Spleen (tissue), 11 donors: Measurements from ENCODE around the gene DNASE1. TPM values are rescaled to one million over a fixed set of nuclear protein-coding genes. Genes with fewer than 3 reads are reported as not detected.
"Not testable (repeated sequence)": the region's sequence is repeated elsewhere in the genome, so short reads cannot be mapped to it uniquely, and the experiment has no call there.

Experiments used
- DNase-seq: peaks from one replicate; pipeline ENCODE4 v3.0.0-alpha.2; 2020
- H3K27ac ChIP-seq, 8 donors: fragments of 200-600 bp; sonication (generic) in 7 of 8; 1 replicate in 4 of 8; 2 replicates in 4 of 8; pipeline versions ENCODE4 v1.5.0 to v1.8.0; 2016 to 2021; ENCODE audit warnings: inconsistent platforms in 4 of 8, mild to moderate bottlenecking in 4 of 8, moderate library complexity in 1 of 8
- H3K27me3 ChIP-seq, 7 donors: fragments of 200-600 bp; sonication (generic) in 6 of 7; replicated peaks in 1 of 7; 1 replicate in 4 of 7; 2 replicates in 3 of 7; pipeline versions ENCODE4 v1.5.0 to v1.8.0; 2016 to 2021; ENCODE audit warnings: inconsistent platforms in 3 of 7, mild to moderate bottlenecking in 1 of 7
- H3K36me3 ChIP-seq, 6 donors: fragments of 200-600 bp; sonication (generic) in 5 of 6; 1 replicate in 4 of 6; 2 replicates in 2 of 6; pipeline versions ENCODE4 v1.5.0 to v1.8.0; 2016 to 2021; ENCODE audit warnings: inconsistent platforms in 2 of 6
- H3K4me1 ChIP-seq, 6 donors: fragments of 200-600 bp; sonication (generic) in 5 of 6; 1 replicate in 3 of 6; 2 replicates in 3 of 6; pipeline versions ENCODE4 v1.5.0 to v1.8.0; 2016 to 2021; ENCODE audit warnings: inconsistent platforms in 3 of 6
- H3K4me3 ChIP-seq, 8 donors: fragments of 200-600 bp; sonication (generic) in 7 of 8; 1 replicate in 4 of 8; 2 replicates in 4 of 8; pipeline versions ENCODE4 v1.5.0 to v1.8.0; 2016 to 2021; ENCODE audit warnings: inconsistent platforms in 4 of 8, mild to moderate bottlenecking in 4 of 8, moderate library complexity in 2 of 8
- H3K9me3 ChIP-seq, 8 donors: fragments of 200-600 bp; sonication (generic) in 7 of 8; 1 replicate in 4 of 8; 2 replicates in 4 of 8; pipeline versions ENCODE4 v1.5.0 to v1.8.0; 2016 to 2021; ENCODE audit warnings: inconsistent platforms in 4 of 8
- POLR2A ChIP-seq, 3 donors: fragments of 450-650 bp; IDR thresholded peaks; one replicate each; pipeline ENCODE4 v1.5.1; 2017; ENCODE audit warnings: antibody characterized with exemption in 3 of 3, mild to moderate bottlenecking in 1 of 3
- POLR2AphosphoS5 ChIP-seq, 3 donors: sonication (generic); formaldehyde crosslinking; IDR thresholded peaks; one replicate each; pipeline ENCODE4 v1.5.1; 2017; ENCODE audit warnings: antibody characterized with exemption in 3 of 3
- WGBS, 5 donors: extraction: QIAGEN DNeasy Blood & Tissue Kit in 3 of 5; methylation state at CpG; one replicate each; pipeline versions ENCODE4 v1.1.5 to v1.1.7; 2013 to 2018; 5-methylcytosine and 5-hydroxymethylcytosine counted together
- intact Hi-C: fragments of 100-400 bp; cut with DNase I; formaldehyde crosslinking; loops from one replicate; pipeline ENCODE4 v1.15.0; 2023; ENCODE audit warnings: low total_unique reads
- polyA plus RNA-seq, 3 donors: library from polyadenylated mRNA; stranded (reverse); fragments of 200-250 nt; gene quantifications; one replicate each; pipeline ENCODE4 v1.2.1, GENCODE V29; 2013
- total RNA-seq, 7 donors: library from RNA; depleted of rRNA in 3 of 7; stranded (reverse); fragments of >200 nt in 3 of 7; fragmentation: NEBNext Ultra II Directional in 4 of 7; extraction: Animal tissue kit (Norgen Biotek cat#: 25700) in 4 of 7; gene quantifications; one replicate each; pipeline versions ENCODE4 v1.1.0 to v1.2.1, GENCODE V29; 2016 to 2021
- TF ChIP-seq, protein P1 (sequence below), 11 experiments: fragments of 200-600 bp in 7 of 11; fragments of 450-650 bp in 4 of 11; sonication (generic) in 4 of 11; IDR thresholded peaks in 8 of 11; conservative IDR thresholded peaks in 3 of 11; 1 replicate in 7 of 11; 2 replicates in 4 of 11; pipeline versions ENCODE4 v1.4.0 to v1.8.0; 2016 to 2021; ENCODE audit warnings: antibody characterized with exemption in 11 of 11, inconsistent platforms in 4 of 11, mild to moderate bottlenecking in 1 of 11
- donor health status: healthy with polysubstance abuse.
- donor health status: DM: no; HTN: no; CAD: no; lungs with moderate emphysema.
- donor health status: DM: no; HTN: no; CAD: no.
- donor health status: Bipolar disorder and iron deficiency.
- donor health status: healthy.
- donor health status: DM: no; HTN: no; CAD: no.
- donor health status: DM: yes; HTN: yes; CAD: no.

DNASE1 gene
- total and polyA plus RNA-seq, 10 donors, result 6.1 to 51.9 (median 24.7) TPM

- TF ChIP-seq POLR2AphosphoS5 (IDR thresholded peaks at IDR 0.05) (no peak), POLR2A (IDR thresholded peaks at IDR 0.05) (no peak)
- TF ChIP-seq, protein P1, sequence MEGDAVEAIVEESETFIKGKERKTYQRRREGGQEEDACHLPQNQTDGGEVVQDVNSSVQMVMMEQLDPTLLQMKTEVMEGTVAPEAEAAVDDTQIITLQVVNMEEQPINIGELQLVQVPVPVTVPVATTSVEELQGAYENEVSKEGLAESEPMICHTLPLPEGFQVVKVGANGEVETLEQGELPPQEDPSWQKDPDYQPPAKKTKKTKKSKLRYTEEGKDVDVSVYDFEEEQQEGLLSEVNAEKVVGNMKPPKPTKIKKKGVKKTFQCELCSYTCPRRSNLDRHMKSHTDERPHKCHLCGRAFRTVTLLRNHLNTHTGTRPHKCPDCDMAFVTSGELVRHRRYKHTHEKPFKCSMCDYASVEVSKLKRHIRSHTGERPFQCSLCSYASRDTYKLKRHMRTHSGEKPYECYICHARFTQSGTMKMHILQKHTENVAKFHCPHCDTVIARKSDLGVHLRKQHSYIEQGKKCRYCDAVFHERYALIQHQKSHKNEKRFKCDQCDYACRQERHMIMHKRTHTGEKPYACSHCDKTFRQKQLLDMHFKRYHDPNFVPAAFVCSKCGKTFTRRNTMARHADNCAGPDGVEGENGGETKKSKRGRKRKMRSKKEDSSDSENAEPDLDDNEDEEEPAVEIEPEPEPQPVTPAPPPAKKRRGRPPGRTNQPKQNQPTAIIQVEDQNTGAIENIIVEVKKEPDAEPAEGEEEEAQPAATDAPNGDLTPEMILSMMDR (IDR thresholded peaks at IDR 0.05 in 8 of 11, conservative IDR thresholded peaks at IDR 0.05 in 3 of 11), result no peak
- DNase-seq, result no peak
- peaks cover 0 to 49% (median 15%) of the 10 kb centered on the region in 6 donors for H3K36me3 ChIP-seq
- H3K4me1 ChIP-seq, result peaks cover 10 to 40% (median 17%) of the 10 kb centered on the region in 6 donors
- no peaks in the 10 kb centered on the region for H3K27me3 ChIP-seq
- no peaks in the 10 kb centered on the region for H3K9me3 ChIP-seq
- WGBS, 5 donors, result 82 to 88% (median 86%) methylated on average over 2 of the region's 2 CpGs
- intact Hi-C loops, result no loop called here
- H3K4me3 ChIP-seq, result no peak overlapping the region
- H3K27ac ChIP-seq, result no peak overlapping the region
Observed at GRCh38 chr16:3607634-3608033, 46.9 kb upstream of the DNASE1 start.

- H3K9me3 ChIP-seq, result no peaks in the 10 kb centered on the region
- peaks cover 15 to 45% (median 21%) of the 10 kb centered on the region in 6 donors for H3K4me1 ChIP-seq
- TF ChIP-seq POLR2AphosphoS5 (IDR thresholded peaks at IDR 0.05), result no peak
- TF ChIP-seq POLR2A (IDR thresholded peaks at IDR 0.05), result no peak
- TF ChIP-seq, protein P1 (IDR thresholded peaks at IDR 0.05 in 8 of 11, conservative IDR thresholded peaks at IDR 0.05 in 3 of 11), result no peak
- H3K4me3 ChIP-seq, result no peak overlapping the region
- intact Hi-C loops, result no loop called here
- 80 to 88% (median 86%) methylated on average over 5 of the region's 5 CpGs for WGBS, 5 donors
- peaks cover 0 to 44% (median 13%) of the 10 kb centered on the region in 6 donors for H3K36me3 ChIP-seq
- H3K27ac ChIP-seq, result no peak overlapping the region
- H3K27me3 ChIP-seq, result no peaks in the 10 kb centered on the region
- no peak for DNase-seq
Observed at GRCh38 chr16:3608069-3608468, 46.4 kb upstream of the DNASE1 start.

GRCh38 chr16:3608976-3609375, 45.5 kb upstream of the DNASE1 start:
- H3K27ac ChIP-seq, H3K4me3 ChIP-seq, DNase-seq, H3K9me3 ChIP-seq, intact Hi-C loops, H3K27me3 ChIP-seq: not testable (repeated sequence)
- WGBS, 5 donors, result 92 to 97% (median 95%) methylated on average over 13 of the region's 13 CpGs
- Histone ChIP-seq H3K36me3 (peaks cover 0 to 36% (median 7%) of the 10 kb centered on the region in 6 donors), H3K4me1 (peaks cover 18 to 54% (median 26%) of the 10 kb centered on the region in 6 donors)

GRCh38 chr16:3609895-3610697, 44.4 kb upstream of the DNASE1 start:
- no peaks in the 10 kb centered on the region for H3K27me3 ChIP-seq
- H3K4me1 ChIP-seq, result peaks cover 18 to 65% (median 31%) of the 10 kb centered on the region in 6 donors
- intact Hi-C loops, result no loop called here
- H3K9me3 ChIP-seq, result no peaks in the 10 kb centered on the region
- DNase-seq, result no peak
- 51 to 58% (median 55%) methylated on average over 14 of the region's 14 CpGs for WGBS, 5 donors
- no peak for TF ChIP-seq POLR2AphosphoS5 (IDR thresholded peaks at IDR 0.05)
- TF ChIP-seq, protein P1 (IDR thresholded peaks at IDR 0.05 in 8 of 11, conservative IDR thresholded peaks at IDR 0.05 in 3 of 11), result no peak
- H3K36me3 ChIP-seq, result peaks cover 0 to 33% (median 4%) of the 10 kb centered on the region in 6 donors
- peak overlapping the region in 6 of 8 donors; percentile 85 to 99 (median 94) for H3K4me3 ChIP-seq
- peak overlapping the region in 4 of 8 donors; percentile 90 to 96 (median 95) for H3K27ac ChIP-seq
